ENCODE measurements around the gene NEK8. TPM values are rescaled to one million over a fixed set of nuclear protein-coding genes. Genes with fewer than 3 reads are reported as not detected.

NEK8 gene
- total and polyA plus RNA-seq, 9 of the 15 experiments (the other 6 are each of a cell fraction or from before 2014, with no cell fraction given): 0.98 to 16.6 (median 4.6) TPM

GRCh38 chr17:28725660-28726225, 2.8 kb upstream of the NEK8 start (continued):
- TF ChIP-seq PRPF4 (IDR thresholded peaks at IDR 0.05; ENCODE audit: insufficient read depth, low read depth, low read length, poor library complexity, severe bottlenecking) (peak; percentile 82), CCNT2 (IDR thresholded peaks at IDR 0.05; ENCODE audit: borderline replicate concordance, extremely low read depth, insufficient read length, low read depth, low read length) (peak; percentile 81), SIRT6 (IDR thresholded peaks at IDR 0.05; ENCODE audit: low read depth, low read length) (peak; percentile 49), FOXK2 (conservative IDR thresholded peaks at IDR 0.05 in 1 of 2, IDR thresholded peaks at IDR 0.05 in 1 of 2; ENCODE audit: low read depth in 2 of 2) (no peak), CREB3L1 (IDR thresholded peaks at IDR 0.05; ENCODE audit: borderline replicate concordance, low read depth) (peak; percentile 83), RFX1 (IDR thresholded peaks at IDR 0.05) (no peak), ELK3 (CRISPR knock-in tag; IDR thresholded peaks at IDR 0.05) (0 out of 2 replicates have a peak, but pooled peaks have one; percentile 13), ATF1 (CRISPR knock-in tag; IDR thresholded peaks at IDR 0.05) (no peak), ATF1 (tag; IDR thresholded peaks at IDR 0.05) (peak; percentile 52; the same call in 1 of the 2 replicates), RFX7 (CRISPR knock-in tag; IDR thresholded peaks at IDR 0.05) (peak; percentile 77; the same call in 1 of the 2 replicates), U2AF1 (optimal IDR thresholded peaks at IDR 0.05; ENCODE audit: low read depth, low read length) (no peak), CXXC5 (CRISPR knock-in tag; IDR thresholded peaks at IDR 0.05) (peak; percentile 84), POLR2A (conservative IDR thresholded peaks at IDR 0.05) (peak; percentile 81), ZBTB12 (CRISPR knock-in tag; IDR thresholded peaks at IDR 0.05) (no peak), ZFPM2 (CRISPR knock-in tag; IDR thresholded peaks at IDR 0.05) (no peak), ZSCAN29 (IDR thresholded peaks at IDR 0.05) (peak; percentile 62; the same call in 1 of the 2 replicates), FIP1L1 (IDR thresholded peaks at IDR 0.05; ENCODE audit: low read depth, low read length, poor library complexity, severe bottlenecking) (peak; percentile 98), CSDE1 (IDR thresholded peaks at IDR 0.05) (no peak), HBP1 (CRISPR knock-in tag; IDR thresholded peaks at IDR 0.05) (peak; percentile 46; the same call in 1 of the 2 replicates), NKRF (IDR thresholded peaks at IDR 0.05; ENCODE audit: borderline replicate concordance) (peak; percentile 85; the same call in 1 of the 2 replicates)

Measured in K562 (cell line).